Measurements from ENCODE around the gene GAS2L1.

The GAS2L1 gene

GRCh38 chr22:29341056-29341848 is 34.8 kb downstream of the GAS2L1 start:
- Histone ChIP-seq H3K36me3 (ENCODE audit: control insufficient read depth in 2 of 2, insufficient read depth in 1 of 2, low read length in 2 of 2) (peaks cover 12 to 86% of the 10 kb centered on the region in 2 experiments), H3K27ac (ENCODE audit: extremely low read depth, low read depth, low read length) (no peak overlapping the region), H3K9me3 (ENCODE audit: control insufficient read depth, insufficient read depth, low read depth, low read length) (no peaks in the 10 kb centered on the region), H3K4me1 (ENCODE audit: control insufficient read depth, insufficient read depth, low read length) (peaks cover 15% of the 10 kb centered on the region), H3K4me3 (ENCODE audit: low read depth, low read length) (no peak overlapping the region)
- POLR2A ChIA-PET = no interaction called here
- CTCF ChIA-PET = interaction anchor here (0.6 to 1.0 kb wide), 2 partner anchors 16 to 40 kb away, joined by 3 to 4 read pairs; no protein-coding TSS in a partner anchor
- TF ChIP-seq ZNF621 (tag by site-specific recombination; IDR thresholded peaks at IDR 0.05) = no peak
- TF ChIP-seq, protein P1, sequence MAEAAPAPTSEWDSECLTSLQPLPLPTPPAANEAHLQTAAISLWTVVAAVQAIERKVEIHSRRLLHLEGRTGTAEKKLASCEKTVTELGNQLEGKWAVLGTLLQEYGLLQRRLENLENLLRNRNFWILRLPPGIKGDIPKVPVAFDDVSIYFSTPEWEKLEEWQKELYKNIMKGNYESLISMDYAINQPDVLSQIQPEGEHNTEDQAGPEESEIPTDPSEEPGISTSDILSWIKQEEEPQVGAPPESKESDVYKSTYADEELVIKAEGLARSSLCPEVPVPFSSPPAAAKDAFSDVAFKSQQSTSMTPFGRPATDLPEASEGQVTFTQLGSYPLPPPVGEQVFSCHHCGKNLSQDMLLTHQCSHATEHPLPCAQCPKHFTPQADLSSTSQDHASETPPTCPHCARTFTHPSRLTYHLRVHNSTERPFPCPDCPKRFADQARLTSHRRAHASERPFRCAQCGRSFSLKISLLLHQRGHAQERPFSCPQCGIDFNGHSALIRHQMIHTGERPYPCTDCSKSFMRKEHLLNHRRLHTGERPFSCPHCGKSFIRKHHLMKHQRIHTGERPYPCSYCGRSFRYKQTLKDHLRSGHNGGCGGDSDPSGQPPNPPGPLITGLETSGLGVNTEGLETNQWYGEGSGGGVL (tag by site-specific recombination; IDR thresholded peaks at IDR 0.05) = no peak
- no peak for TF ChIP-seq REST (tag by site-specific recombination; IDR thresholded peaks at IDR 0.05)
- TF ChIP-seq ZNF354C (tag by site-specific recombination; IDR thresholded peaks at IDR 0.05; ENCODE audit: borderline replicate concordance, low read depth) = no peak
- no peak for TF ChIP-seq ZNF19 (tag by site-specific recombination; IDR thresholded peaks at IDR 0.05; ENCODE audit: low read depth)
- TF ChIP-seq SALL2 (tag by site-specific recombination; IDR thresholded peaks at IDR 0.05; ENCODE audit: borderline replicate concordance) = no peak
- no peak for TF ChIP-seq HIC1 (tag by site-specific recombination; IDR thresholded peaks at IDR 0.05)
- TF ChIP-seq ZNF549 (tag by site-specific recombination; IDR thresholded peaks at IDR 0.05) = no peak
- TF ChIP-seq ZBTB1 (tag by site-specific recombination; IDR thresholded peaks at IDR 0.05) = no peak
- no peak for TF ChIP-seq ZNF830 (tag by site-specific recombination; IDR thresholded peaks at IDR 0.05; ENCODE audit: low read depth)
- TF ChIP-seq KLF10 (tag by site-specific recombination; IDR thresholded peaks at IDR 0.05) = no peak
- no peak for TF ChIP-seq FEZF1 (tag by site-specific recombination; IDR thresholded peaks at IDR 0.05)

GRCh38 chr22:29341849-29342127 is 35.3 kb downstream of the GAS2L1 start:
- Histone ChIP-seq H3K36me3 (ENCODE audit: control insufficient read depth in 2 of 2, insufficient read depth in 1 of 2, low read length in 2 of 2) (peaks cover 12 to 87% of the 10 kb centered on the region in 2 experiments), H3K4me3 (ENCODE audit: low read depth, low read length) (no peak overlapping the region), H3K27ac (ENCODE audit: extremely low read depth, low read depth, low read length) (no peak overlapping the region), H3K9me3 (ENCODE audit: control insufficient read depth, insufficient read depth, low read depth, low read length) (no peaks in the 10 kb centered on the region), H3K4me1 (ENCODE audit: control insufficient read depth, insufficient read depth, low read length) (peaks cover 15% of the 10 kb centered on the region)
- ChIA-PET CTCF (interaction anchor here (0.6 kb wide), 1 partner anchor 41 kb away, joined by 4 read pairs; no protein-coding TSS in a partner anchor), POLR2A (interaction anchor here (0.6 kb wide), 1 partner anchor 55 kb away, joined by 8 read pairs; no protein-coding TSS in a partner anchor)
- TF ChIP-seq RBAK (tag by site-specific recombination; IDR thresholded peaks at IDR 0.05) (no peak), ZNF394 (tag by site-specific recombination; IDR thresholded peaks at IDR 0.05; ENCODE audit: borderline replicate concordance) (no peak), ZNF510 (tag by site-specific recombination; IDR thresholded peaks at IDR 0.05; ENCODE audit: insufficient replicate concordance) (no peak), ZNF660 (tag by site-specific recombination; IDR thresholded peaks at IDR 0.05) (no peak), ZNF529 (tag by site-specific recombination; IDR thresholded peaks at IDR 0.05; ENCODE audit: insufficient replicate concordance) (no peak), ZNF423 (tag by site-specific recombination; IDR thresholded peaks at IDR 0.05) (no peak), KLF10 (tag by site-specific recombination; IDR thresholded peaks at IDR 0.05) (no peak), MZF1 (tag by site-specific recombination; IDR thresholded peaks at IDR 0.05; ENCODE audit: borderline replicate concordance) (no peak), ZNF266 (tag by site-specific recombination; IDR thresholded peaks at IDR 0.05; ENCODE audit: low read depth) (no peak), ZNF76 (tag by site-specific recombination; IDR thresholded peaks at IDR 0.05; ENCODE audit: borderline replicate concordance, low read depth) (no peak)
- TF ChIP-seq, protein P2, sequence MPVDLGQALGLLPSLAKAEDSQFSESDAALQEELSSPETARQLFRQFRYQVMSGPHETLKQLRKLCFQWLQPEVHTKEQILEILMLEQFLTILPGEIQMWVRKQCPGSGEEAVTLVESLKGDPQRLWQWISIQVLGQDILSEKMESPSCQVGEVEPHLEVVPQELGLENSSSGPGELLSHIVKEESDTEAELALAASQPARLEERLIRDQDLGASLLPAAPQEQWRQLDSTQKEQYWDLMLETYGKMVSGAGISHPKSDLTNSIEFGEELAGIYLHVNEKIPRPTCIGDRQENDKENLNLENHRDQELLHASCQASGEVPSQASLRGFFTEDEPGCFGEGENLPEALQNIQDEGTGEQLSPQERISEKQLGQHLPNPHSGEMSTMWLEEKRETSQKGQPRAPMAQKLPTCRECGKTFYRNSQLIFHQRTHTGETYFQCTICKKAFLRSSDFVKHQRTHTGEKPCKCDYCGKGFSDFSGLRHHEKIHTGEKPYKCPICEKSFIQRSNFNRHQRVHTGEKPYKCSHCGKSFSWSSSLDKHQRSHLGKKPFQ (tag by site-specific recombination; IDR thresholded peaks at IDR 0.05) = no peak

All from HEK293 (cell line).